K562 (cell line): ENCODE results near the gene NHLRC2. TPM values are rescaled to one million over a fixed set of nuclear protein-coding genes. Genes with fewer than 3 reads are reported as not detected.

ENCODE experiments used
- ATAC-seq: fragments of 200-7000 bp; cut with Tn5 transposase; 3 replicates; pipeline ENCODE4 v1.9.1; 2020; ENCODE audit warnings: moderate library complexity
- BruUV-seq: library from RNA; stranded (reverse); fragments of 400-500 nt; replicated peaks from 2 replicates; lab custom pipeline; 2021; lab: Mats Ljungman, UMichigan
- CTCF ChIA-PET: fragments of 300-600 bp; formaldehyde crosslinking; extraction: SDS; loops from one replicate; lab custom pipeline; 2021; ENCODE audit warnings: low intra/inter-chr PET ratio; lab: Yijun Ruan, JAX
- POLR2A ChIA-PET: fragments of 300-600, 350-650 bp; sonication (Branson Sonifier 250); formaldehyde crosslinking; extraction: SDS; loops from one replicate; lab custom pipeline; 2021; ENCODE audit warnings: antibody characterized with exemption, inconsistent platforms; lab: Yijun Ruan, JAX
- DNase-seq, 4 experiments: peaks; one replicate each; pipeline versions ENCODE4 v3.0.0 to v3.0.0-alpha.2; 2011 to 2018; ENCODE audit warnings: low spot score in 3 of 4, mixed read lengths in 3 of 4; ENCODE audit errors: extremely low read depth in 1 of 4
- FAIRE-seq: peaks from 2 replicates; lab custom pipeline; 2011; peaks lifted over from hg19 to GRCh38; lab: Jason Lieb, UNC
- H2AFZ ChIP-seq: 2 replicates; pipeline ENCODE4 v1.6.0; 2011; ENCODE audit warnings: low read depth, low read length, control low read depth, inconsistent platforms
- H3K27ac ChIP-seq: fragments of 200-600 bp; 3 replicates; pipeline ENCODE4 v1.8.0; 2011; ENCODE audit warnings: low read depth, mild to moderate bottlenecking, control low read depth, inconsistent platforms, low read length, moderate library complexity, mixed read lengths; ENCODE audit errors: extremely low read depth
- H3K27me3 ChIP-seq, 2 experiments: fragments of 300-600 bp in 1 of 2; 2 replicates in 1 of 2; 3 replicates in 1 of 2; pipeline versions ENCODE4 v1.6.0 to v1.8.0; 2011; ENCODE audit warnings: inconsistent platforms in 2 of 2, low read length in 2 of 2, mild to moderate bottlenecking in 1 of 2, mixed read lengths in 1 of 2, moderate library complexity in 1 of 2; ENCODE audit not compliant: control insufficient read depth in 2 of 2, insufficient read depth in 2 of 2
- H3K36me3 ChIP-seq: fragments of 300-600 bp; 3 replicates; pipeline ENCODE4 v1.8.0; 2011; ENCODE audit warnings: mild to moderate bottlenecking, low read length, inconsistent platforms; ENCODE audit not compliant: control insufficient read depth, insufficient read depth
- H3K4me1 ChIP-seq, 2 experiments: fragments of 200-600 bp in 1 of 2; replicated peaks in 1 of 2; 2 replicates in 1 of 2; 3 replicates in 1 of 2; pipeline versions ENCODE4 v1.5.1 to v1.8.0; 2011; ENCODE audit warnings: inconsistent platforms in 2 of 2, low read length in 2 of 2, mild to moderate bottlenecking in 1 of 2, mixed read lengths in 1 of 2, moderate library complexity in 1 of 2; ENCODE audit not compliant: control insufficient read depth in 2 of 2, insufficient read depth in 2 of 2
- H3K4me2 ChIP-seq: 2 replicates; pipeline ENCODE4 v1.6.1; 2011; ENCODE audit warnings: low read length, control low read depth, inconsistent platforms, mixed read lengths; ENCODE audit not compliant: insufficient read depth
- H3K4me3 ChIP-seq: fragments of 200-600 bp; sonication (generic), shearing (Covaris generic); 2 replicates; pipeline ENCODE4 v1.5.1; 2016; ENCODE audit warnings: control low read depth, inconsistent platforms
- H3K79me2 ChIP-seq: fragments of 200-600 bp; 3 replicates; pipeline ENCODE4 v1.8.0; 2011; ENCODE audit warnings: low read length, inconsistent platforms; ENCODE audit not compliant: control insufficient read depth, insufficient read depth
- H3K9ac ChIP-seq, 2 experiments: 2 replicates each; pipeline versions ENCODE4 v1.6.0 to v1.6.1; 2011; ENCODE audit warnings: low read depth in 2 of 2, low read length in 2 of 2, control low read depth in 1 of 2, inconsistent platforms in 1 of 2, mild to moderate bottlenecking in 1 of 2, mixed read lengths in 1 of 2; ENCODE audit not compliant: insufficient read depth in 1 of 2
- H3K9me1 ChIP-seq: one replicate; pipeline ENCODE4 v1.6.0; 2011; ENCODE audit warnings: inconsistent platforms, mild to moderate bottlenecking, low read length, moderate library complexity; ENCODE audit not compliant: control insufficient read depth, insufficient read depth
- H3K9me3 ChIP-seq: replicated peaks from 2 replicates; pipeline ENCODE4 v1.5.1; 2011; ENCODE audit warnings: low read depth, low read length, inconsistent platforms; ENCODE audit not compliant: control insufficient read depth, insufficient read depth
- H4K20me1 ChIP-seq: replicated peaks from 2 replicates; pipeline ENCODE4 v1.6.1; 2011; ENCODE audit warnings: low read length, inconsistent platforms, mixed read lengths; ENCODE audit not compliant: control insufficient read depth, insufficient read depth
- ARHGAP35 ChIP-seq: fragments of 450-650 bp; IDR thresholded peaks from 2 replicates; pipeline ENCODE4 v1.6.1; 2018; ENCODE audit not compliant: partially characterized antibody
- BACH1 ChIP-seq: fragments of 200-800 bp; sonication (Bioruptor generic); IDR thresholded peaks from 2 replicates; pipeline ENCODE4 v1.6.1; 2016; ENCODE audit warnings: missing genetic modification characterization, missing compliant biosample characterization
- BDP1 ChIP-seq: IDR thresholded peaks from 3 replicates; pipeline ENCODE4 v1.6.1; 2011; ENCODE audit not compliant: insufficient read length, insufficient read depth
- CXXC5 ChIP-seq: fragments of 250-450 bp; sonication (Bioruptor Pico); IDR thresholded peaks from 2 replicates; pipeline ENCODE4 v1.8.0; 2022; ENCODE audit warnings: inconsistent platforms, mild to moderate bottlenecking, moderate library complexity
- HCFC1 ChIP-seq: IDR thresholded peaks from 2 replicates; pipeline ENCODE4 v1.6.1; 2012; ENCODE audit warnings: low read depth, low read length, improper control_type of control experiment
- MTA1 ChIP-seq: fragments of 450-650 bp; IDR thresholded peaks from 2 replicates; pipeline ENCODE4 v1.6.1; 2017; ENCODE audit warnings: borderline replicate concordance
- PML ChIP-seq: IDR thresholded peaks from 2 replicates; pipeline ENCODE4 v1.6.1; 2012; ENCODE audit warnings: low read length, inconsistent platforms
- RAD51 ChIP-seq: fragments of 450-650 bp; IDR thresholded peaks from 2 replicates; pipeline ENCODE4 v1.7.1; 2016; ENCODE audit warnings: low read depth, mild to moderate bottlenecking, borderline replicate concordance
- RBM39 ChIP-seq: fragments of 200-400 bp; formaldehyde crosslinking; optimal IDR thresholded peaks from 2 replicates; pipeline ENCODE3; 2018; ENCODE audit warnings: low read depth, low read length
- SRSF1 ChIP-seq: fragments of 200-400 bp; formaldehyde crosslinking; IDR thresholded peaks from 2 replicates; pipeline ENCODE4 v1.6.1; 2017; ENCODE audit warnings: mild to moderate bottlenecking, low read depth, low read length, moderate library complexity
- SRSF3 ChIP-seq: fragments of 200-400 bp; formaldehyde crosslinking; IDR thresholded peaks from 2 replicates; pipeline ENCODE4 v1.6.1; 2016; ENCODE audit warnings: mild to moderate bottlenecking, low read length, moderate library complexity; ENCODE audit not compliant: insufficient read depth
- TEAD1 ChIP-seq, 2 experiments: fragments of 450-650 bp in 1 of 2; sonication (generic) in 1 of 2; formaldehyde crosslinking; IDR thresholded peaks; 2 replicates each; pipeline versions ENCODE4 v1.4.0 to v1.8.0; 2020 to 2022; ENCODE audit warnings: mild to moderate bottlenecking in 2 of 2, missing genetic modification reagents in 1 of 2
- XRCC3 ChIP-seq: fragments of 450-650 bp; IDR thresholded peaks from 2 replicates; pipeline ENCODE4 v1.6.1; 2017; ENCODE audit warnings: mild to moderate bottlenecking, moderate library complexity
- XRCC5 ChIP-seq: fragments of 200-400 bp; formaldehyde crosslinking; IDR thresholded peaks from 2 replicates; pipeline ENCODE4 v1.6.1; 2017; ENCODE audit warnings: low read depth, mild to moderate bottlenecking, low read length
- WGBS: fragments of 100-300 bp; shearing (Covaris generic); methylation state at CpG from one replicate; pipeline ENCODE4 v1.1.6; 2016; ENCODE audit warnings: low coverage, mixed read lengths; ENCODE audit not compliant: insufficient coverage; ENCODE audit errors: missing lambda C conversion rate; 5-methylcytosine and 5-hydroxymethylcytosine counted together
- in situ Hi-C: fragments of 300-500 bp; cut with MboI; formaldehyde crosslinking; loops from 4 replicates; pipeline ENCODE4 v1.15.0; 2018; ENCODE audit warnings: inconsistent platforms, mixed read lengths
- intact Hi-C: fragments of 100-400 bp; cut with micrococcal nuclease; formaldehyde crosslinking; loops from 2 replicates; pipeline ENCODE4 v1.14.2; 2022
- polyA plus RNA-seq, 8 experiments: library from polyadenylated mRNA; depleted of rRNA in 4 of 8; stranded (reverse) in 5 of 8; unstranded in 3 of 8; fragments of >200 nt; fragmentation: Nextera tagmentation in 2 of 8; fragmentation: Illumina TruSeq in 1 of 8; extraction: Ambion mirVana in 2 of 8; extraction: Trizol in 1 of 8; gene quantifications; 2 replicates each; pipeline versions ENCODE4 v1.2.1 to v1.2.3, GENCODE V29; 2011 to 2014; ENCODE audit warnings: inconsistent platforms in 1 of 8, missing spikeins in 1 of 8
- total RNA-seq, 7 experiments: library from RNA; depleted of rRNA in 6 of 7; stranded (reverse); fragments of >200 nt in 6 of 7; fragmentation: Illumina TruSeq in 2 of 7; extraction: Trizol in 2 of 7; gene quantifications; 2 replicates each; pipeline versions ENCODE4 v1.2.1 to v1.2.3, GENCODE V29; 2011 to 2021; ENCODE audit warnings: low replicate concordance in 1 of 7
- TF ChIP-seq, protein P1 (sequence below): fragments of 450-650 bp; IDR thresholded peaks from 2 replicates; pipeline ENCODE4 v1.6.1; 2017; ENCODE audit warnings: antibody characterized with exemption
- TF ChIP-seq, protein P2 (sequence below): IDR thresholded peaks from 2 replicates; pipeline ENCODE4 v1.6.1; 2011; ENCODE audit not compliant: insufficient read length; ENCODE audit errors: extremely low read depth
- TF ChIP-seq, protein P3 (sequence below): IDR thresholded peaks from 2 replicates; pipeline ENCODE4 v1.6.1; 2014; ENCODE audit warnings: antibody characterized with exemption
- TF ChIP-seq, protein P4 (sequence below): IDR thresholded peaks from 2 replicates; pipeline ENCODE4 v1.6.1; 2012; ENCODE audit warnings: low read depth, low read length, improper control_type of control experiment, borderline replicate concordance

Gene NHLRC2
- total and polyA plus RNA-seq, 9 of the 15 experiments (the other 6 are each of a cell fraction or from before 2014, with no cell fraction given), result 1.5 to 22.4 (median 10.3) TPM

DNA sequence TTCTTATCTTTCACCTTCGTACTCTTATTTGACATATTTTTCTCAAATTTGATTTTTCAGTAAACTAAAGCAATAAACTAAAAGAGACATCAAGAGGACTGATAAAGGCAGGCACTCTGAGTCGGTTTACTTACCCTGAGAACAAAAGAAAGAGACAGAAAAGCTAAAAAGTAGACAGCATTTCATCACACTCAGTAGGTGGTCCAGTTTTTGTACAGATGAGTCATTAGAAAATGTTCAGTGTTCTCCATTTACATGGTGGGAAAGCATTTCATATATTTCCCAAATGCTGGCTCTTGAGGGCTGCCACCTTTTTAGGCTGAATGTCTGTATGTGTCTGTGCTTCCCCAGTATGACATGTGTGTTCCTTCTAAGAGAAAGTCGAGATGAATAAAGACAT is 52.7 kb downstream of the NHLRC2 start:
- in situ Hi-C loops, result no loop called here
- Histone ChIP-seq H3K27ac (no peak overlapping the region), H3K9ac (no peak overlapping the region), H3K4me2 (no peak overlapping the region), H3K4me3 (no peak overlapping the region), H3K9me1 (no peaks in the 10 kb centered on the region), H4K20me1 (no peaks in the 10 kb centered on the region), H3K9me3 (no peaks in the 10 kb centered on the region), H2AFZ (no peak overlapping the region), H3K27me3 (no peaks in the 10 kb centered on the region), H3K36me3 (peaks cover 50% of the 10 kb centered on the region; the same call in 2 of the 3 replicates), H3K79me2 (no peaks in the 10 kb centered on the region), H3K4me1 (no peaks in the 10 kb centered on the region)
- ATAC-seq (no peak), DNase-seq (no peak), FAIRE-seq (no peak)
- intact Hi-C loops, result no loop called here
- TF ChIP-seq RBM39 (no peak), SRSF1 (no peak), TEAD1 (CRISPR knock-in tag; IDR thresholded peaks at IDR 0.05) (no peak), XRCC5 (no peak), SRSF3 (no peak), PML (no peak), XRCC3 (no peak), CXXC5 (CRISPR knock-in tag) (no peak), BACH1 (tag) (no peak), BDP1 (no peak), RAD51 (no peak), ARHGAP35 (no peak), HCFC1 (no peak), MTA1 (no peak)
- TF ChIP-seq, protein P1, sequence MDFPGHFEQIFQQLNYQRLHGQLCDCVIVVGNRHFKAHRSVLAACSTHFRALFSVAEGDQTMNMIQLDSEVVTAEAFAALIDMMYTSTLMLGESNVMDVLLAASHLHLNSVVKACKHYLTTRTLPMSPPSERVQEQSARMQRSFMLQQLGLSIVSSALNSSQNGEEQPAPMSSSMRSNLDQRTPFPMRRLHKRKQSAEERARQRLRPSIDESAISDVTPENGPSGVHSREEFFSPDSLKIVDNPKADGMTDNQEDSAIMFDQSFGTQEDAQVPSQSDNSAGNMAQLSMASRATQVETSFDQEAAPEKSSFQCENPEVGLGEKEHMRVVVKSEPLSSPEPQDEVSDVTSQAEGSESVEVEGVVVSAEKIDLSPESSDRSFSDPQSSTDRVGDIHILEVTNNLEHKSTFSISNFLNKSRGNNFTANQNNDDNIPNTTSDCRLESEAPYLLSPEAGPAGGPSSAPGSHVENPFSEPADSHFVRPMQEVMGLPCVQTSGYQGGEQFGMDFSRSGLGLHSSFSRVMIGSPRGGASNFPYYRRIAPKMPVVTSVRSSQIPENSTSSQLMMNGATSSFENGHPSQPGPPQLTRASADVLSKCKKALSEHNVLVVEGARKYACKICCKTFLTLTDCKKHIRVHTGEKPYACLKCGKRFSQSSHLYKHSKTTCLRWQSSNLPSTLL, result no peak
- TF ChIP-seq, protein P2, sequence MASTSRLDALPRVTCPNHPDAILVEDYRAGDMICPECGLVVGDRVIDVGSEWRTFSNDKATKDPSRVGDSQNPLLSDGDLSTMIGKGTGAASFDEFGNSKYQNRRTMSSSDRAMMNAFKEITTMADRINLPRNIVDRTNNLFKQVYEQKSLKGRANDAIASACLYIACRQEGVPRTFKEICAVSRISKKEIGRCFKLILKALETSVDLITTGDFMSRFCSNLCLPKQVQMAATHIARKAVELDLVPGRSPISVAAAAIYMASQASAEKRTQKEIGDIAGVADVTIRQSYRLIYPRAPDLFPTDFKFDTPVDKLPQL, result no peak
- TF ChIP-seq, protein P3, sequence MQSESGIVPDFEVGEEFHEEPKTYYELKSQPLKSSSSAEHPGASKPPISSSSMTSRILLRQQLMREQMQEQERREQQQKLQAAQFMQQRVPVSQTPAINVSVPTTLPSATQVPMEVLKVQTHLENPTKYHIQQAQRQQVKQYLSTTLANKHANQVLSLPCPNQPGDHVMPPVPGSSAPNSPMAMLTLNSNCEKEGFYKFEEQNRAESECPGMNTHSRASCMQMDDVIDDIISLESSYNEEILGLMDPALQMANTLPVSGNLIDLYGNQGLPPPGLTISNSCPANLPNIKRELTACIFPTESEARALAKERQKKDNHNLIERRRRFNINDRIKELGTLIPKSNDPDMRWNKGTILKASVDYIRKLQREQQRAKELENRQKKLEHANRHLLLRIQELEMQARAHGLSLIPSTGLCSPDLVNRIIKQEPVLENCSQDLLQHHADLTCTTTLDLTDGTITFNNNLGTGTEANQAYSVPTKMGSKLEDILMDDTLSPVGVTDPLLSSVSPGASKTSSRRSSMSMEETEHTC, result no peak
- TF ChIP-seq, protein P4, sequence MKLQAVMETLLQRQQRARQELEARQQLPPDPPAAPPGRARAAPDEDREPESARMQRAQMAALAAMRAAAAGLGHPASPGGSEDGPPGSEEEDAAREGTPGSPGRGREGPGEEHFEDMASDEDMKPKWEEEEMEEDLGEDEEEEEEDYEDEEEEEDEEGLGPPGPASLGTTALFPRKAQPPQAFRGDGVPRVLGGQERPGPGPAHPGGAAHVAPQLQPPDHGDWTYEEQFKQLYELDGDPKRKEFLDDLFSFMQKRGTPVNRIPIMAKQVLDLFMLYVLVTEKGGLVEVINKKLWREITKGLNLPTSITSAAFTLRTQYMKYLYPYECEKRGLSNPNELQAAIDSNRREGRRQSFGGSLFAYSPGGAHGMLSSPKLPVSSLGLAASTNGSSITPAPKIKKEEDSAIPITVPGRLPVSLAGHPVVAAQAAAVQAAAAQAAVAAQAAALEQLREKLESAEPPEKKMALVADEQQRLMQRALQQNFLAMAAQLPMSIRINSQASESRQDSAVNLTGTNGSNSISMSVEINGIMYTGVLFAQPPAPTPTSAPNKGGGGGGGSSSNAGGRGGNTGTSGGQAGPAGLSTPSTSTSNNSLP, result no peak
- POLR2A ChIA-PET, result interaction anchor here (1.0 kb wide), 1 partner anchor 15 kb away, joined by 3 read pairs; no protein-coding TSS in a partner anchor
- 67% methylated on average over 3 of the region's 3 CpGs for WGBS
- BruUV-seq, result no TSS peak
- CTCF ChIA-PET, result no interaction called here
